Measurements from ENCODE around the gene ERICH4. TPM values are rescaled to one million over a fixed set of nuclear protein-coding genes. Genes with fewer than 3 reads are reported as not detected.

The ERICH4 gene
- total RNA-seq, 2 donors from 2014 or later: not detected

DNA sequence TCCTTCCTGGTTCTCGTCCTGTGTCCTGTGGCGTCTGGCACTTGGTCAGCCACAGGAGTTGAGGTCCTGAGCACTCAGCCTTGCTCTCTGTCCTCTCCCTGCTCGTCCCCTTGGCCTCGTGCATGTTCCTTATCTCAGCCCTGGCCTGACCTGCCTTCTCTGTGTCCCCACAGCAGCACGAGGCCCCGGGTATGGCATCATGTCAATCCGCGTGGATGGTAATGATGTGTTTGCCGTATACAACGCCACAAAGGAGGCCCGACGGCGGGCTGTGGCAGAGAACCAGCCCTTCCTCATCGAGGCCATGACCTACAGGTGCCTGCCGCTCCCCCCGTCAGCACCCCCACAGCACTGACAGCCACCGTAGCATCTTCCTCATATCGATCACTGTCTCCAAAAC, 20.5 kb upstream of the ERICH4 start:
- intact Hi-C loops (cut with DNase I): no loop called here
- H3K9ac ChIP-seq (ENCODE audit: low read depth in 2 of 2, low read length in 2 of 2): peak overlapping the region in 1 of 2 donors; percentile 40
- peaks cover 9% of the 10 kb centered on the region for H3K36me3 ChIP-seq
- H3K9me3 ChIP-seq: no peaks in the 10 kb centered on the region
- no peaks in the 10 kb centered on the region for H3K27me3 ChIP-seq
- peaks cover 6% of the 10 kb centered on the region for H3K4me1 ChIP-seq
- no peak for DNase-seq
- TF ChIP-seq, protein P1, sequence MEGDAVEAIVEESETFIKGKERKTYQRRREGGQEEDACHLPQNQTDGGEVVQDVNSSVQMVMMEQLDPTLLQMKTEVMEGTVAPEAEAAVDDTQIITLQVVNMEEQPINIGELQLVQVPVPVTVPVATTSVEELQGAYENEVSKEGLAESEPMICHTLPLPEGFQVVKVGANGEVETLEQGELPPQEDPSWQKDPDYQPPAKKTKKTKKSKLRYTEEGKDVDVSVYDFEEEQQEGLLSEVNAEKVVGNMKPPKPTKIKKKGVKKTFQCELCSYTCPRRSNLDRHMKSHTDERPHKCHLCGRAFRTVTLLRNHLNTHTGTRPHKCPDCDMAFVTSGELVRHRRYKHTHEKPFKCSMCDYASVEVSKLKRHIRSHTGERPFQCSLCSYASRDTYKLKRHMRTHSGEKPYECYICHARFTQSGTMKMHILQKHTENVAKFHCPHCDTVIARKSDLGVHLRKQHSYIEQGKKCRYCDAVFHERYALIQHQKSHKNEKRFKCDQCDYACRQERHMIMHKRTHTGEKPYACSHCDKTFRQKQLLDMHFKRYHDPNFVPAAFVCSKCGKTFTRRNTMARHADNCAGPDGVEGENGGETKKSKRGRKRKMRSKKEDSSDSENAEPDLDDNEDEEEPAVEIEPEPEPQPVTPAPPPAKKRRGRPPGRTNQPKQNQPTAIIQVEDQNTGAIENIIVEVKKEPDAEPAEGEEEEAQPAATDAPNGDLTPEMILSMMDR (IDR thresholded peaks at IDR 0.05): no peak
- H3K4me3 ChIP-seq: no peak overlapping the region
- no peak overlapping the region for H3K27ac ChIP-seq

DNA sequence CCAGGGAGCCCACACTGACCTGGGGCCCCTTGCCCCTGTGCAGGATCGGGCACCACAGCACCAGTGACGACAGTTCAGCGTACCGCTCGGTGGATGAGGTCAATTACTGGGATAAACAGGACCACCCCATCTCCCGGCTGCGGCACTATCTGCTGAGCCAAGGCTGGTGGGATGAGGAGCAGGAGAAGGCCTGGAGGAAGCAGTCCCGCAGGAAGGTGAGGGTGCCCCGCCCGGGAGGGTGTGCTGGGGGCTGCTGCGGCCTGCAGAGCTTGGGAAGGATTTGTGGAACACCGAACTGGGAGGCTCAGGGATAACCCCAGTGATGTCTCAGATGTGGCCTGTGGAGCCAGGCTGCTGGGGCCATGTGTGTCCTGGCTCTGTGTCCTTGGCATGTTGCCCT, 20.0 kb upstream of the ERICH4 start:
- Histone ChIP-seq H3K36me3 (peaks cover 9% of the 10 kb centered on the region), H3K27ac (no peak overlapping the region), H3K9me3 (no peaks in the 10 kb centered on the region), H3K4me1 (peaks cover 6% of the 10 kb centered on the region), H3K4me3 (no peak overlapping the region), H3K27me3 (no peaks in the 10 kb centered on the region), H3K9ac (ENCODE audit: low read depth in 2 of 2, low read length in 2 of 2) (no peak overlapping the region)
- TF ChIP-seq, protein P1 (IDR thresholded peaks at IDR 0.05): no peak
- no peak for DNase-seq
- intact Hi-C loops (cut with DNase I): no loop called here

DNA sequence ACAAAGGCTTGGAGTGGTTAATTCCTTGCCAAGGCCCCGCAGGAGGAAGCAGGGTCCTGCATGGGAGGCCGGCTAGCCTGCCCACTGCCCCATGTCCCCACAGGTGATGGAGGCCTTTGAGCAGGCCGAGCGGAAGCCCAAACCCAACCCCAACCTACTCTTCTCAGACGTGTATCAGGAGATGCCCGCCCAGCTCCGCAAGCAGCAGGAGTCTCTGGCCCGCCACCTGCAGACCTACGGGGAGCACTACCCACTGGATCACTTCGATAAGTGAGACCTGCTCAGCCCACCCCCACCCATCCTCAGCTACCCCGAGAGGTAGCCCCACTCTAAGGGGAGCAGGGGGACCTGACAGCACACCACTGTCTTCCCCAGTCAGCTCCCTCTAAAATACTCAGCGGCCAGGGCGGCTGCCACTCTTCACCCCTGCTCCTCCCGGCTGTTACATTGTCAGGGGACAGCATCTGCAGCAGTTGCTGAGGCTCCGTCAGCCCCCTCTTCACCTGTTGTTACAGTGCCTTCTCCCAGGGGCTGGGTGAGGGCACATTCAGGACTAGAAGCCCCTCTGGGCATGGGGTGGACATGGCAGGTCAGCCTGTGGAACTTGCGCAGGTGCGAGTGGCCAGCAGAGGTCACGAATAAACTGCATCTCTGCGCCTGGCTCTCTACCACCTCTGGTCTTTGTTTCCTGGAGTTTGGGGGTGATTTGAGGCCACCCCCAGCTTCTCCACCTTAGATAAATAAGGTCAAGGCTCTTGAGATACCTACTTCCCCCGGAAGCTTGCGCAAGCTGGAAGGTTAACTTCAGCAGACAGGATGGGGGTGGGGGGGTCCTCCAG, 18.4 kb upstream of the ERICH4 start:
- Histone ChIP-seq H3K4me1 (peaks cover 6% of the 10 kb centered on the region), H3K4me3 (no peak overlapping the region), H3K36me3 (peaks cover 3% of the 10 kb centered on the region), H3K27ac (no peak overlapping the region), H3K27me3 (no peaks in the 10 kb centered on the region), H3K9ac (ENCODE audit: low read depth in 2 of 2, low read length in 2 of 2) (peak overlapping the region in 1 of 2 donors; percentile 99), H3K9me3 (no peaks in the 10 kb centered on the region)
- intact Hi-C loops (cut with DNase I): no loop called here
- no peak for DNase-seq
- TF ChIP-seq, protein P1 (IDR thresholded peaks at IDR 0.05): no peak

DNA sequence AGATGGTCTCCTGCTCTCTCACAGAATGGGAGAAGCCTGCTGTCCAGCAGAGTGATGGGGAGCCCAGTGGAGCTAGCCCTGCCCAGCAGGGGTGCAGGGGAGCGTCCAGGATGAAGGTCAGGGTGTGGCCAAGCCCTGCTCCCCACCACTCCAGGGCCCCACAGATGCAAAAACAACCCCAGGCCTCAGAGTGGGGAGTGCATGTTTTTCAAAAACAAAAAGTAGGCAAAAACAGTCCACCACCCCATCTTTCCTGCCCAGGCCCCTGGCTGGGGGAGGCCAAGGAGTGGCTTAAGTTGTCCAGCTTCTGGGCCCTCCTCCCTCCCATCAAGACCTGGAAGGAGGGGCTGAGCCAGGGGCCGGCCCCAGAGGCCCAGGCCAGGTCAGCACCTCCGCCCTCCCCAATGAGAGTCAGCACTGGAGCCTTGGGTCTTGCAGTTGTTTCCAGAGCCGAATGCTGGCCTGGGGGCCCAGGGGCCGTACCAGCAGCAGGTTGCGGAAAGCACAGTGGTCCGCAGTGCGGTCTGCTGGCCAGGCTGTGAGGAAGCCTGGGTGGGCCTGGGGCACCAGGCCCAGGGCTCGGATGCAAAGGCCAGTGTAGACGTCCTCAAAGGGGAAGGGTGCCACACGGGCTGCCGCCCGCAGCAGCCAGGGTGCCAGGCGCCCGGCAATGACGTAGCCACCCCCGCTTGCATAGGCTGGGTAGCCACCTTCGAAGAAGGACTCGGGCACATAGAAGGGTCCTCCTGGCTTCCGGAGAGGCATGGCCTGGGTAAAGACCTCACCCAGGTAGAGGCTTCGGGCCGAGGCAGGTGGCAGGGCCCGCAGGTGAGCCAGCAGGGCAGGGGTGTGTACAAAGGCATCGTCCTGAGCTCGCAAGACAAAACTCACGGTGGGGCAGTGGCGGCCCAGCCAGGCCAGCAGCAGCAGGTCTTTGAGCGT, 17.5 kb upstream of the ERICH4 start:
- H3K27ac ChIP-seq: no peak overlapping the region
- H3K27me3 ChIP-seq: no peaks in the 10 kb centered on the region
- peak overlapping the region; percentile 57 for H3K4me3 ChIP-seq
- DNase-seq: peak; percentile 41
- intact Hi-C loops (cut with DNase I): no loop called here
- peaks cover 3% of the 10 kb centered on the region for H3K36me3 ChIP-seq
- H3K9ac ChIP-seq (ENCODE audit: low read depth in 2 of 2, low read length in 2 of 2): peak overlapping the region; percentile 83 to 99
- TF ChIP-seq, protein P1 (IDR thresholded peaks at IDR 0.05): no peak
- no peaks in the 10 kb centered on the region for H3K9me3 ChIP-seq
- peaks cover 6% of the 10 kb centered on the region for H3K4me1 ChIP-seq

DNA sequence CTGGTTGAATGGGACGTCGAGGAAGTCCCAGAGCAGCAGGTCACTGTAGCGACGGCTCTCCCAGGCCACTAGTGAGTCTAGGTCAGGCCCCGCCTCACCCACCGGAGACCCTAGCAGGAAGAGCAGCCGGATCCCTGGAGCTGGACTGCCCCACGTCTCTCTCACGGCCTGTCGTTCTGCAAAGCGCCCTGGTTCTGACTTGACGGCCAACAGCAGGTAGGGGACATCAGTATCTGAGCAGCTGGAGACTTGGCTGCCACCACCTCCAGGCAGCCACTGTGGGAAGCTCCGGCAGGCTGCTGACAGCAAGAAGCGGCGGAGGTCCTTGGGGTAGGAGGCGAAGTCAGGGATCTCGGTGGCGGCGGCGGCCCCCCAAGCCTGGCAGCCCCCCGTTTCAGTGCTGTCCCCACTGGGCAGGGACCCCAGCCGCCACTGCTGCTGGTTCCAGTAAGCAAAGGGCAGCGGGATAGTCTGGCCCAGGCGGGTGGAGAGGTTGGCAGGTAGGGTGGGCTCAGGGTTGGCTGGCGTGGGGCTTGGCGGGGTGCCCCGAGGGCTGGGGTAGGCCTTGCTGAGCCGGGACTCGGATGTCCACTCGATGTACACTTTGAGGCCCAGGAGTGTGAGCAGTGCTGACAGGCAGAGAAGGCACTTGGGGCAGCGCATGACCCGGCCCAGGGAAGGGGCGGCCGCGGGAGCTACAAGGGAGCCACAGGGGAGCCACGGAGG, 16.7 kb upstream of the ERICH4 start:
- Histone ChIP-seq H3K27me3 (no peaks in the 10 kb centered on the region), H3K9me3 (no peaks in the 10 kb centered on the region), H3K9ac (ENCODE audit: low read depth in 2 of 2, low read length in 2 of 2) (peak overlapping the region; percentile 83 to 99), H3K27ac (peak overlapping the region; percentile 76), H3K4me3 (peak overlapping the region; percentile 57), H3K4me1 (peaks cover 6% of the 10 kb centered on the region), H3K36me3 (peaks cover 3% of the 10 kb centered on the region)
- no peak for DNase-seq
- intact Hi-C loops (cut with DNase I): no loop called here
- TF ChIP-seq, protein P1 (IDR thresholded peaks at IDR 0.05): no peak
